HEK293 (cell line): Measurements from ENCODE around the gene MLLT1.

Experiments used
- CTCF ChIA-PET: fragments of 350-600 bp; formaldehyde crosslinking; extraction: SDS; loops from one replicate; lab custom pipeline; 2021; ENCODE audit warnings: antibody characterized with exemption; lab: Yijun Ruan, JAX
- POLR2A ChIA-PET: fragments of 300-600 bp; formaldehyde crosslinking; extraction: SDS; loops from one replicate; lab custom pipeline; 2020; ENCODE audit warnings: antibody characterized with exemption, inconsistent platforms; lab: Yijun Ruan, JAX
- H3K27ac ChIP-seq: fragments of 200-500 bp; sonication (Bioruptor generic); 2 replicates; pipeline ENCODE4 v1.5.1; 2014; ENCODE audit warnings: low read depth, low read length, control low read depth, inconsistent platforms; ENCODE audit errors: extremely low read depth
- H3K36me3 ChIP-seq, 2 experiments: fragments of 200-500 bp in 1 of 2; sonication (Bioruptor generic) in 1 of 2; 1 replicate in 1 of 2; 2 replicates in 1 of 2; pipeline ENCODE4 v1.5.1; 2014 to 2017; ENCODE audit warnings: inconsistent platforms in 2 of 2, low read length in 2 of 2; ENCODE audit not compliant: control insufficient read depth in 2 of 2, insufficient read depth in 1 of 2
- H3K4me1 ChIP-seq: fragments of 200-500 bp; sonication (Bioruptor generic); 2 replicates; pipeline ENCODE4 v1.5.1; 2014; ENCODE audit warnings: mild to moderate bottlenecking, low read length, inconsistent platforms; ENCODE audit not compliant: control insufficient read depth, insufficient read depth
- H3K4me3 ChIP-seq: 2 replicates; pipeline ENCODE4 v1.5.1; 2011; ENCODE audit warnings: low read depth, mild to moderate bottlenecking, control low read depth, low read length, moderate library complexity
- H3K9me3 ChIP-seq: fragments of 200-500 bp; sonication (Bioruptor generic); 2 replicates; pipeline ENCODE4 v1.5.1; 2014; ENCODE audit warnings: low read depth, low read length, inconsistent platforms; ENCODE audit not compliant: control insufficient read depth, insufficient read depth
- EGR2 ChIP-seq: fragments of 450-650 bp; formaldehyde crosslinking; IDR thresholded peaks from 2 replicates; pipeline ENCODE4 v1.5.1; 2016; ENCODE audit warnings: low read depth, missing biosample characterization, missing genetic modification characterization
- KLF1 ChIP-seq: fragments of 450-650 bp; formaldehyde crosslinking; IDR thresholded peaks from 2 replicates; pipeline ENCODE4 v1.5.1; 2016; ENCODE audit warnings: missing biosample characterization, missing genetic modification characterization
- KLF9 ChIP-seq: fragments of 450-650 bp; formaldehyde crosslinking; IDR thresholded peaks from 2 replicates; pipeline ENCODE4 v1.5.1; 2016; ENCODE audit warnings: missing biosample characterization, missing genetic modification characterization, low read depth
- SP7 ChIP-seq: fragments of 450-650 bp; formaldehyde crosslinking; IDR thresholded peaks from 2 replicates; pipeline ENCODE4 v1.5.1; 2016; ENCODE audit warnings: missing biosample characterization, missing genetic modification characterization
- TSHZ1 ChIP-seq: fragments of 450-650 bp; formaldehyde crosslinking; IDR thresholded peaks from 2 replicates; pipeline ENCODE4 v1.5.1; 2016; ENCODE audit warnings: missing biosample characterization, missing genetic modification characterization, borderline replicate concordance
- ZBTB26 ChIP-seq: fragments of 450-650 bp; formaldehyde crosslinking; optimal IDR thresholded peaks from 2 replicates; pipeline ENCODE3; 2016; ENCODE audit warnings: missing biosample characterization, mild to moderate bottlenecking, missing genetic modification characterization
- ZBTB7A ChIP-seq: fragments of 450-650 bp; formaldehyde crosslinking; IDR thresholded peaks from 2 replicates; pipeline ENCODE4 v1.5.1; 2016; ENCODE audit warnings: low read depth, missing biosample characterization, missing genetic modification characterization
- ZEB2 ChIP-seq: fragments of 450-650 bp; formaldehyde crosslinking; IDR thresholded peaks from 2 replicates; pipeline ENCODE4 v1.5.1; 2016; ENCODE audit warnings: missing biosample characterization, missing genetic modification characterization
- ZFHX2 ChIP-seq: fragments of 450-650 bp; formaldehyde crosslinking; conservative IDR thresholded peaks from 2 replicates; pipeline ENCODE4 v1.5.1; 2016; ENCODE audit warnings: missing biosample characterization, missing genetic modification characterization
- ZFP69B ChIP-seq: fragments of 450-650 bp; formaldehyde crosslinking; IDR thresholded peaks from 2 replicates; pipeline ENCODE4 v1.5.1; 2016; ENCODE audit warnings: missing biosample characterization, missing genetic modification characterization
- ZNF155 ChIP-seq: fragments of 450-650 bp; formaldehyde crosslinking; IDR thresholded peaks from 2 replicates; pipeline ENCODE4 v1.5.1; 2016; ENCODE audit warnings: missing biosample characterization, missing genetic modification characterization
- ZNF169 ChIP-seq: fragments of 450-650 bp; formaldehyde crosslinking; IDR thresholded peaks from 2 replicates; pipeline ENCODE4 v1.5.1; 2016; ENCODE audit warnings: missing biosample characterization, missing genetic modification characterization
- ZNF18 ChIP-seq: fragments of 450-650 bp; formaldehyde crosslinking; IDR thresholded peaks from 2 replicates; pipeline ENCODE4 v1.5.1; 2016; ENCODE audit warnings: missing biosample characterization, missing genetic modification characterization
- ZNF677 ChIP-seq: fragments of 450-650 bp; IDR thresholded peaks from 2 replicates; pipeline ENCODE4 v1.5.0; 2018; ENCODE audit warnings: missing biosample characterization, mild to moderate bottlenecking, missing genetic modification characterization, moderate library complexity
- ZNF768 ChIP-seq: fragments of 450-650 bp; formaldehyde crosslinking; IDR thresholded peaks from 2 replicates; pipeline ENCODE4 v1.5.1; 2018; ENCODE audit warnings: missing biosample characterization, mild to moderate bottlenecking, missing genetic modification characterization
- ZNF776 ChIP-seq: fragments of 450-650 bp; formaldehyde crosslinking; IDR thresholded peaks from 2 replicates; pipeline ENCODE4 v1.5.0; 2017; ENCODE audit warnings: missing biosample characterization, missing genetic modification characterization, borderline replicate concordance
- ZSCAN4 ChIP-seq: fragments of 450-650 bp; formaldehyde crosslinking; IDR thresholded peaks from 2 replicates; pipeline ENCODE4 v1.5.1; 2017; ENCODE audit warnings: missing biosample characterization, missing genetic modification characterization

Gene MLLT1

GRCh38 chr19:6239871-6240676 is 39.7 kb downstream of the MLLT1 start:
- ChIA-PET CTCF (no interaction called here), POLR2A (no interaction called here)
- Histone ChIP-seq H3K27ac (no peak overlapping the region), H3K36me3 (peaks cover 0 to 3% of the 10 kb centered on the region in 2 experiments; a peak in 2 of 3 replicates), H3K4me1 (no peaks in the 10 kb centered on the region; the same call in 1 of the 2 replicates), H3K9me3 (no peaks in the 10 kb centered on the region), H3K4me3 (no peak overlapping the region)
- TF ChIP-seq ZNF155 (tag by site-specific recombination): no peak
- TF ChIP-seq ZNF768 (tag by site-specific recombination): peak; percentile 68; the same call in 1 of the 2 replicates
- no peak for TF ChIP-seq TSHZ1

GRCh38 chr19:6239401-6239844 is 40.4 kb downstream of the MLLT1 start:
- Histone ChIP-seq H3K4me1 (no peaks in the 10 kb centered on the region; the same call in 1 of the 2 replicates), H3K27ac (no peak overlapping the region), H3K9me3 (no peaks in the 10 kb centered on the region), H3K36me3 (peaks cover 0 to 3% of the 10 kb centered on the region in 2 experiments; a peak in 2 of 3 replicates), H3K4me3 (no peak overlapping the region)
- CTCF ChIA-PET: interaction anchor here (1.1 kb wide), 1 partner anchor 21 kb away, joined by 3 read pairs; no protein-coding TSS in a partner anchor
- POLR2A ChIA-PET: no interaction called here
- TF ChIP-seq ZFHX2 (tag by site-specific recombination) (peak; percentile 100), ZNF776 (tag by site-specific recombination) (peak; percentile 18; the same call in 1 of the 2 replicates), ZSCAN4 (tag by site-specific recombination) (peak; percentile 45; the same call in 1 of the 2 replicates), KLF1 (tag by site-specific recombination) (peak; percentile 16; the same call in 1 of the 2 replicates), ZNF18 (tag by site-specific recombination) (peak; percentile 92), SP7 (tag by site-specific recombination) (0 out of 2 replicates have a peak, but pooled peaks have one; percentile 18), ZFP69B (tag by site-specific recombination) (no peak), ZBTB7A (tag by site-specific recombination) (no peak), ZNF169 (tag by site-specific recombination) (no peak), ZBTB26 (tag by site-specific recombination) (peak; percentile 16), KLF9 (tag by site-specific recombination) (peak; percentile 39; the same call in 1 of the 2 replicates), EGR2 (tag by site-specific recombination) (peak; percentile 99), ZEB2 (tag by site-specific recombination) (peak; percentile 39; the same call in 1 of the 2 replicates), ZNF677 (no peak)
- TF ChIP-seq, all 188 proteins: peak for 10
